D721Med (cell line): ENCODE data around the gene LRRC70.
"Not testable (repeated sequence)": the region's sequence is repeated elsewhere in the genome, so short reads cannot be mapped to it uniquely, and the experiment has no call there.

ENCODE experiments used
- DNase-seq: peaks from one replicate; pipeline ENCODE4 v3.0.0; 2011; ENCODE audit warnings: low spot score; ENCODE audit not compliant: insufficient read length
- FAIRE-seq: peaks from 2 replicates; lab custom pipeline; 2011; peaks lifted over from hg19 to GRCh38; lab: Jason Lieb, UNC
- TF ChIP-seq, protein P1 (sequence below): IDR thresholded peaks from 2 replicates; pipeline ENCODE4 v1.5.1; 2012; ENCODE audit warnings: mild to moderate bottlenecking, control low read depth; ENCODE audit not compliant: insufficient read depth; ENCODE audit errors: missing control alignments

LRRC70 gene

DNA sequence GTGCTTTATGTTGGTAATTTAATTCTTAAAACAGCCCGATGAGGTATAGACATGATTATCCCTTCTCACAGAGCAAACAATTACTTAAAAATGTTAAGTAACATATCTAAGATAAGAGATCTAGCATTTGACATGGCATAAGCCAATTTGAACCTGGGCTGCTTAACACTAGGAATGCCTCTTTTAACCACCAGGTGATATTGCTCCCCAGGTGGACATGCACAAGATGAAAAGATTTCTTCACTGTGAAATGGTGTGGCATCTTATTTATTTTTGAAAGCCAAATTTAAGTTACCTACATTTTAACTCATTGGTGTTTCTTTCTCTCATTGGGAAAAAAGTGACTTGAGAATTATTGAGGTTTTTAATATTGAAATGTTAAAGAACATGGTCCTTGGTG lies 15.8 kb upstream of the LRRC70 start:
- no peak for FAIRE-seq
- TF ChIP-seq, protein P1, sequence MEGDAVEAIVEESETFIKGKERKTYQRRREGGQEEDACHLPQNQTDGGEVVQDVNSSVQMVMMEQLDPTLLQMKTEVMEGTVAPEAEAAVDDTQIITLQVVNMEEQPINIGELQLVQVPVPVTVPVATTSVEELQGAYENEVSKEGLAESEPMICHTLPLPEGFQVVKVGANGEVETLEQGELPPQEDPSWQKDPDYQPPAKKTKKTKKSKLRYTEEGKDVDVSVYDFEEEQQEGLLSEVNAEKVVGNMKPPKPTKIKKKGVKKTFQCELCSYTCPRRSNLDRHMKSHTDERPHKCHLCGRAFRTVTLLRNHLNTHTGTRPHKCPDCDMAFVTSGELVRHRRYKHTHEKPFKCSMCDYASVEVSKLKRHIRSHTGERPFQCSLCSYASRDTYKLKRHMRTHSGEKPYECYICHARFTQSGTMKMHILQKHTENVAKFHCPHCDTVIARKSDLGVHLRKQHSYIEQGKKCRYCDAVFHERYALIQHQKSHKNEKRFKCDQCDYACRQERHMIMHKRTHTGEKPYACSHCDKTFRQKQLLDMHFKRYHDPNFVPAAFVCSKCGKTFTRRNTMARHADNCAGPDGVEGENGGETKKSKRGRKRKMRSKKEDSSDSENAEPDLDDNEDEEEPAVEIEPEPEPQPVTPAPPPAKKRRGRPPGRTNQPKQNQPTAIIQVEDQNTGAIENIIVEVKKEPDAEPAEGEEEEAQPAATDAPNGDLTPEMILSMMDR = no peak
- DNase-seq = no peak

DNA sequence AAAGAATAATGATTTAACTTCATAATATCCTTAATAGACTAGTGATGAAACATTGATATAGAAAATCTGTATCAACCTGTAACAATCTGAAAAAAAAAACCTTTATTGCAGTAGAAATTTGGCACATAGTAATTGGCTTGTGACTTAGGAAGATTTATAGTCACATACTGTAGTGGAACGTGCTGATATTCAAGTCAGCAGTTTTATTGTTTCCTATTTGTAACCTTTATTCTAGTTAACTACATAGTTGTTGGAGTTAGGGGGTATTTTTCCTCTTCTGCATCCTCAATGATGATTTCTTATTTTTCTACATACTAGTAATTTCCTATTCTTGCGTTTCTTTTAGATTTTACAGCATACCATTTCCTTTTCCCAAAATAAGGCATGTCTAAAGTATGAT lies 14.5 kb upstream of the LRRC70 start:
- FAIRE-seq (no peak), DNase-seq (no peak)
- TF ChIP-seq, protein P1 = no peak

DNA sequence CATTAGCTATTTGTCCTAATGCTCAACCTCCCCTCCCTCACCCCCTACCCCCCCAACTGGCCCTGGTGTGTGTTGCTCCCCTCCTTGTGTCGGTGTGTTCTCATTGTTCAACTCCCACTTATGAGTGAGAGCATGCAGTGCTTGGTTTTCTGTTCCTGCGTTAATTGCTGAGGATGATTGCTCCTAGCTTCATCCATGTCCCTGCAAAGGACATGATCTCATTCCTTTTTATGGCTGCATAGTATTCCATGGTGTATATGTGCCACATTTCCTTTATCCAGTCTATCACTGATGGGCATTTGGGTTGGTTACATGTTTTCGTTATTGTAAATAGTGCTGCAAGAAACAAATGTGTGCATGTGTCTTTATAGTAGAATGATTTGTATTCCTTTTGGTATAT lies 12.9 kb upstream of the LRRC70 start:
- DNase-seq = not testable (repeated sequence)

GRCh38 chr5:62568143-62568542 lies 10.5 kb upstream of the LRRC70 start:
- no peak for FAIRE-seq
- TF ChIP-seq, protein P1 = no peak
- DNase-seq = no peak

More for the DNA sequence above, 12.9 kb upstream of the LRRC70 start:
- not testable (repeated sequence) for FAIRE-seq

DNA sequence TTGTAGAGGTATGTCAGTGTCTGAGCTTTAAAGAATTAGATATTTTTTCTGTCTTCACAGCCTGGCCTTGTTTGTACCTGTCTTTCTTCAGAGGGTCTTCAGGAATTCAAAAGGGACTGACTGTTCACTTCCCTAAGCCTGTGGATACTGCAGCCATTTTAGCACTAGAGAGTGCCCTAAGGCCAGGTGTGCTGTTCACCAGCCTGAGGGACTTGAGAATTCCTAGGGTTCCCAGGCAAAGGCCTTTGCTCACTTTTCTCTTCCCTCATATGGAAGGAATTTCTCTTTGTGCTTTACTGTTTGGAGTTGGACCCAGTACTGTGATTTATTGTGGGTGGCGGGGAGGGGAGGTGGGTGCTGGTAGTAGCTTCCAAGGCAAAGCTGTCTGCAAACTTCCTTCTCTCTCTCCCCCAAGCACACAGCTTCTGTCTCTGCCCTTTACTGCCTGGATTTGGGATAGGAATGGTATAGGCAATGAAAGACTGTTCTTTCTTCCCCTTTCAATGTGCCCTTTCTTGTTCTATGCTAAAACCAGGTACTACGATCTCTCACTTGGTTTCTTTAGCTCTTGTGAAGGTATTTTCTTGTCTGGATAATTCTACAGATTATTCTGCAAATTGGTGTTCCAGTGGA lies 9.7 kb upstream of the LRRC70 start:
- TF ChIP-seq, protein P1 = no peak
- DNase-seq (no peak), FAIRE-seq (no peak)

DNA sequence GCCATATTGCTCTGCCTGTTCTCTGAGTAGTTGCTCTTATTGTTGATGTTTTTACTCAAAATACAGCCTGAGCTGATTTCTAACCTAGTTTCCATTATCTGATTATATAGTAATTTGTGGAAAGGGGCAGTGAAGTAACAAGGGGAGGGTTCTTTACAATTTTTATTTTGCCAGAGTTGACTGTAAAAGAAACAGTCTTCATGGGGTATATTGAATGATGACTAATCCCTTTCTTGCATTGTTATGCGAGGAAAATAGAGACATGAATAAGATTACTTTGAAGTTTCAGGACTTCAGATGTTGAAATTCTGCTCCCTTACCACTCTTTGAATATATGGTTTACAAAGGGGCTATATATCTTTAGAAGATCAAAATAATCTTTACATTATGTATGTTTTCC lies 9.1 kb upstream of the LRRC70 start:
- TF ChIP-seq, protein P1 = no peak
- no peak for FAIRE-seq
- DNase-seq = no peak

DNA sequence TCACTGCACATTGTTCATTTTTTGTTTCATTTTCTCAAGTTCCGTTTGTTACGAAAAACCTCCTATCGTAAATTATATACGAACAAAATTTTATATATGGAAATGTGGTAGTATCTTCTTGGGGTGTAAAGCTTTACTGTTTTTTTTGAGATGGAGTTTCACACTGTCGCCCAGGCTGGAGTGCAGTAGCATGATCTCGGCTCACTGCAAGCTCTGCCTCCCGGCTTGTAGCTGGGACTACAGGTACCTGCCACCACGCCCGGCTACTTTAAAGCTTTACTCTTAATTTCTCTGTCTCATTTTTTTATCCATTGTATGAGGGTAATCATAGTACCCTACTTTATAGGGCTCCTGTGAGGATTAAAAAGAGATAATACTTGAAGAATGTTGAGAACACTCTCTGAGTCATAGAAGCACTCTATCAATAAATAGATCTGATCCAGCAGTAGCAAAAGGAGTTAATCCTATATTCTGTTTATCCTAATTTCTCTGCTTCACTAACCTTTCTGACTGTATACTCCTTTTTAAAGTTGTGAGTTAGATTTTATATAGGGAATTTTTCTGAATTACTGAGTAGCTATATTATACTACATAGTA lies 5.6 kb upstream of the LRRC70 start:
- TF ChIP-seq, protein P1 = no peak
- FAIRE-seq (no peak), DNase-seq (no peak)
